Measurements from ENCODE around the gene TNS3. TPM values are rescaled to one million over a fixed set of nuclear protein-coding genes. Genes with fewer than 3 reads are reported as not detected.

Gene TNS3
- total and polyA plus RNA-seq, 10 of the 15 experiments (the other 5 are each of a cell fraction or from before 2014, with no cell fraction given) = 0.27 to 2.7 (median 0.79) TPM

DNA sequence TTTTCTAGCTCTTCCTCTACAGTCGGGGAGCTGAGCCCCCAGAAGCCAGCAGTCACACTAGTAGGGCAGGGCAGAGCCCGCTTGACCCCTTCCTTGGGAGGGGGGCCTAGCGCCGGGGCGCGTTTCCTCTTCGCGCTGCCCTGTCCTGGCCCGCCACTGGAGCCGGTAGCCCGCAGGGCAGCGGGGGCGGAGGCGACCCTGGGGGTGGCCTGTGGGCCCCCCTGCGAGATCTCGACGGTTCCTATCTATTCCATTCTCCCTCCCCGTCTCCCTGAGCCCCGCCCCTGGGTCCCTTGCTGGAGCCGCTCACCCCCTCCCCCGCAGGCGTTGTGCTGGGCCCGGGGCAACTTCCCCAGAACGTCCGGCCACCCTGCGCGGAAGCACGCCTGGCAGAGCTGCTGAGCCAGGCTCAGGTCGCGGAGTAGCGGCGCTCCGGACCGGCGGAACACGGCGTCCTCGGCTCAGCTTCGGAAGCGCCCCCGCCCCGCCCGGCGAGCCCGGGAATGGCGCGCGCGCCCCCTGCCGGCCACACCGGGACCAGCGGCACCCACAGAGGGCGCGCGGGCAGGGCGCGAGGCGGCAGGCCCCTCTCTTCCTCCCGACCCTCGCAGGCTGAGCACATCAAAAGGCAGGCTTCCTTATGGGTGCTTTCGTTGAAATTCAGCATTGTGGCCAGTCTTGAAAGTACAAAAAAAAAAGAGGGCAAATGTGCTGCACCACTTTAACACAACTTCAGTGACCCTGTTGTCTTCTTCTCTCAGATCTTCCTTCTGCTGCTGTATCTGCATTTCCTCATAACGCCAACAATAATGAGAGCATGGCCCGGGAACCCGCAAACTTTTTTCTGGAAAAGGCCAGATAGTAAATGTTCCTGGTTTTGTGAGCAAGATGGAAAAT lies 327.6 kb downstream of the TNS3 start (continued):
- TF ChIP-seq ZNF687 (IDR thresholded peaks at IDR 0.05) (0 out of 2 replicates have a peak, but pooled peaks have one; percentile 26), NFYA (IDR thresholded peaks at IDR 0.05; ENCODE audit: borderline replicate concordance, low read depth, low read length) (no peak), RB1 (IDR thresholded peaks at IDR 0.05; ENCODE audit: borderline replicate concordance) (peak; percentile 75; the same call in 1 of the 2 replicates), RAD21 (IDR thresholded peaks at IDR 0.05; ENCODE audit: insufficient read depth, low read depth, low read length) (peak; percentile 38), DPF2 (IDR thresholded peaks at IDR 0.05) (peak; percentile 69), IRF4 (IDR thresholded peaks at IDR 0.05; ENCODE audit: low read depth, low read length) (no peak), BHLHE40 (IDR thresholded peaks at IDR 0.05; ENCODE audit: borderline replicate concordance in 1 of 2, low read depth in 2 of 2, low read length in 1 of 2) (peak in 1 of 2 experiments; percentile 35; a peak in 1 of 4 replicates), TCF12 (IDR thresholded peaks at IDR 0.05; ENCODE audit: low read depth, low read length) (0 out of 2 replicates have a peak, but pooled peaks have one; percentile 6), IKZF1 (conservative IDR thresholded peaks at IDR 0.05) (peak; percentile 63), SMC3 (IDR thresholded peaks at IDR 0.05; ENCODE audit: borderline replicate concordance, low read length) (peak; percentile 39; the same call in 1 of the 2 replicates), ESRRA (IDR thresholded peaks at IDR 0.05; ENCODE audit: low read length) (no peak)

All from GM12878 (cell line).